ENCODE results near the gene ECE1.

The ECE1 gene
- long read RNA-seq, full-length matches to known transcripts = 23 of 38 reads
- long read RNA-seq, partial matches to known transcripts = 1 of 38 reads
- long read RNA-seq, other reads (novel, unspliced or antisense) = 14 of 38 reads

DNA sequence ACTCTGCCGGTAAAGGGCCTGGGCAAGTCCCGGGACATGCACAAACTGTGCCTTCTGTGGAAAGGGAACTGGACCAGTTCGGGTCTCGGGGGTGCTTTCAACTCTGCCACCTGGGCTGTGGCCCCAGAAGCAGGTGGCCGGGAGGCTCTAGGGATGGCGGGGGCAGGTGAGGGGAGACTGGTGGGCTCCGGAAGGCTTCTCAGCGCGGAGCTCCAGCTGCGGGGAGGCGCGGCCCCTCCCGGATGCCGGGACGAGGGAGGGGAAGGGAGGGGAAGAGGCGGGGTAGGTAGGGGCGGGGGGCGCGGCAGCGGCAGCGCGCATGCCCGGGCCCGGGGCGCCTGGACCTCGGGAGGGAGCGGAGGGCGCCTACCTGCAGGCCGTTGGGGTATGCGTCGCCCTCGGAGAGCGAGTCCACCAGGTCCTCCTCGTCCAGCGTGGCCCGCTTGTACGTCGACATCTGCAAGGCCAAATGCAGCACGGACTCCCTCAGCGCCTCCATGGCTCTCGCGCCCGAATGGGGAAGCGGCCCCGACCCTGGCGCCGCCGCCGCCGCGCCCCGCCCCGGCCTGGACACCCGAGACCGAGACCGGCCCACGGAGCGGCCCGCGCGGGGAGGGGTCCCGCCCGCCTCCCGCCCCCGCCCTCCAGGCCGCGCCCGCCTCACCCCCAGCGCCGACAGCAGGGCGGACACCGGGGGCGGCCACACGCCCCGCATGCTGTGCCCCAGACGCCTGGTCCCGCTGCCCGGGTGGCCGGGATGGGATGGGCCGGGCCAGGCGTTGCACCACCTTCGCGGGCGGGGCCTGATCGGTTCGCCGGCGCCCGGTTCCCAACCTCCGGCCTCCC is at the start of gene ECE1:
ECE1 (minus strand) TSS at position 764 of the 846 bp plus-strand sequence; CDS start at position 715, 49 bp downstream.
- H3K27me3 ChIP-seq (ENCODE audit: insufficient read depth, poor library complexity, severe bottlenecking) = peaks cover 43% of the 10 kb centered on the region
- peak in 1 of 2 experiments; percentile 28 for DNase-seq (ENCODE audit: low read depth in 1 of 2, low spot score in 1 of 2)
- TF ChIP-seq, protein P1, sequence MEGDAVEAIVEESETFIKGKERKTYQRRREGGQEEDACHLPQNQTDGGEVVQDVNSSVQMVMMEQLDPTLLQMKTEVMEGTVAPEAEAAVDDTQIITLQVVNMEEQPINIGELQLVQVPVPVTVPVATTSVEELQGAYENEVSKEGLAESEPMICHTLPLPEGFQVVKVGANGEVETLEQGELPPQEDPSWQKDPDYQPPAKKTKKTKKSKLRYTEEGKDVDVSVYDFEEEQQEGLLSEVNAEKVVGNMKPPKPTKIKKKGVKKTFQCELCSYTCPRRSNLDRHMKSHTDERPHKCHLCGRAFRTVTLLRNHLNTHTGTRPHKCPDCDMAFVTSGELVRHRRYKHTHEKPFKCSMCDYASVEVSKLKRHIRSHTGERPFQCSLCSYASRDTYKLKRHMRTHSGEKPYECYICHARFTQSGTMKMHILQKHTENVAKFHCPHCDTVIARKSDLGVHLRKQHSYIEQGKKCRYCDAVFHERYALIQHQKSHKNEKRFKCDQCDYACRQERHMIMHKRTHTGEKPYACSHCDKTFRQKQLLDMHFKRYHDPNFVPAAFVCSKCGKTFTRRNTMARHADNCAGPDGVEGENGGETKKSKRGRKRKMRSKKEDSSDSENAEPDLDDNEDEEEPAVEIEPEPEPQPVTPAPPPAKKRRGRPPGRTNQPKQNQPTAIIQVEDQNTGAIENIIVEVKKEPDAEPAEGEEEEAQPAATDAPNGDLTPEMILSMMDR (IDR thresholded peaks at IDR 0.05; ENCODE audit: insufficient read depth, low read length) = no peak
- peak; percentile 55; the same call in 1 of the 2 replicates for TF ChIP-seq SPI1 (IDR thresholded peaks at IDR 0.05; ENCODE audit: borderline replicate concordance, low read depth)
- peak within 1 kb of the TSS; percentile 11; the same call in 1 of the 2 replicates for H3K4me3 ChIP-seq (replicated peaks; ENCODE audit: insufficient read depth, low read length)
- no peak within 1 kb of the TSS for H3K27ac ChIP-seq (replicated peaks)

- TF ChIP-seq POLR2AphosphoS5 (IDR thresholded peaks at IDR 0.05; ENCODE audit: low read depth) = no peak
- TF ChIP-seq, protein P1 (IDR thresholded peaks at IDR 0.05; ENCODE audit: insufficient read depth, low read length) = no peak
- no peak for TF ChIP-seq SPI1 (IDR thresholded peaks at IDR 0.05; ENCODE audit: borderline replicate concordance, low read depth)
- TF ChIP-seq, protein P2, sequence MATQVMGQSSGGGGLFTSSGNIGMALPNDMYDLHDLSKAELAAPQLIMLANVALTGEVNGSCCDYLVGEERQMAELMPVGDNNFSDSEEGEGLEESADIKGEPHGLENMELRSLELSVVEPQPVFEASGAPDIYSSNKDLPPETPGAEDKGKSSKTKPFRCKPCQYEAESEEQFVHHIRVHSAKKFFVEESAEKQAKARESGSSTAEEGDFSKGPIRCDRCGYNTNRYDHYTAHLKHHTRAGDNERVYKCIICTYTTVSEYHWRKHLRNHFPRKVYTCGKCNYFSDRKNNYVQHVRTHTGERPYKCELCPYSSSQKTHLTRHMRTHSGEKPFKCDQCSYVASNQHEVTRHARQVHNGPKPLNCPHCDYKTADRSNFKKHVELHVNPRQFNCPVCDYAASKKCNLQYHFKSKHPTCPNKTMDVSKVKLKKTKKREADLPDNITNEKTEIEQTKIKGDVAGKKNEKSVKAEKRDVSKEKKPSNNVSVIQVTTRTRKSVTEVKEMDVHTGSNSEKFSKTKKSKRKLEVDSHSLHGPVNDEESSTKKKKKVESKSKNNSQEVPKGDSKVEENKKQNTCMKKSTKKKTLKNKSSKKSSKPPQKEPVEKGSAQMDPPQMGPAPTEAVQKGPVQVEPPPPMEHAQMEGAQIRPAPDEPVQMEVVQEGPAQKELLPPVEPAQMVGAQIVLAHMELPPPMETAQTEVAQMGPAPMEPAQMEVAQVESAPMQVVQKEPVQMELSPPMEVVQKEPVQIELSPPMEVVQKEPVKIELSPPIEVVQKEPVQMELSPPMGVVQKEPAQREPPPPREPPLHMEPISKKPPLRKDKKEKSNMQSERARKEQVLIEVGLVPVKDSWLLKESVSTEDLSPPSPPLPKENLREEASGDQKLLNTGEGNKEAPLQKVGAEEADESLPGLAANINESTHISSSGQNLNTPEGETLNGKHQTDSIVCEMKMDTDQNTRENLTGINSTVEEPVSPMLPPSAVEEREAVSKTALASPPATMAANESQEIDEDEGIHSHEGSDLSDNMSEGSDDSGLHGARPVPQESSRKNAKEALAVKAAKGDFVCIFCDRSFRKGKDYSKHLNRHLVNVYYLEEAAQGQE (IDR thresholded peaks at IDR 0.05; ENCODE audit: insufficient replicate concordance, low read depth) = no peak
- H3K27ac ChIP-seq (replicated peaks) = no peak overlapping the region
- H3K27me3 ChIP-seq (ENCODE audit: insufficient read depth, poor library complexity, severe bottlenecking) = no peaks in the 10 kb centered on the region
- H3K4me3 ChIP-seq (replicated peaks; ENCODE audit: insufficient read depth, low read length) = no peak overlapping the region
- DNase-seq (ENCODE audit: low read depth in 1 of 2, low spot score in 1 of 2) = no peak
These were observed 49.3 kb upstream of the ECE1 start for GRCh38 chr1:21339356-21340229.

DNA sequence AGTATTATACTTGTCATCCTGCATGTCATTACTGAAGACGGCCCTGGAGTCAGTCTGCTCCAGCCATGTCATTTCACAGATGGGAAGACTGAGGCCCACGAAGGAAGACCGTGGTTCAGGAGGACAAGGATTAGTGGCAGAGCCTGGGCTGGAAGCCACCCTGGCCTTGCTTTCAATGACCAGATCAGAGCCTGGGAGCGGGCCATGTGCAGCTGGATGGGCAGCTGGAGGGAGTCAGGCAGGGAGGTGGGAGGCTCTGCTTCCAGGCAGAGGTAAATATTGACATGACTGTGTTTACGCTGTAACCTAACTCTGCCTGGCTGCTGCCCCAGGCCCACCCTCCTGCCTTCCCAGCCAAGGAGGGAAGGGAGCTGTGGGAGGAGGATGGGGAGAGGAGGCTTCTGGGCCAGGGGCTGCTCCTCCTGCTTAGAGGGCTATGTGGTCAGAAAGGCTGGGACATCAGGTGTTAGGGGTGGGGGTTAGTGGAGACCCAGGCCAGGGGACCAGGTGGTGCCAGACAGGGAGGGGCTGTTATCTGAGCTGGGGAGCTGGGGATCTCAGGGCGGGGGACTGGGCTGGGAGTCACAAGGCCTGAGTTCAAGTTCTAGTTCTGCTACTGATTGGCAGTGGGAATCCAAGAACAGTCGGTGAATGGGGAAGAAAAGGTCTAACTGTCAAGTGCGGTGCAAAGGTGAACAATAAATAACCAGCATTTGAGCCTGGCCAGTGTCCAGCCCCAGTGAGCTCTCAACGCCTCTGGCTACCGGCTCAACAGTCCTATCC is 48.5 kb upstream of the ECE1 start:
- no peak overlapping the region for H3K27ac ChIP-seq (replicated peaks)
- no peak for TF ChIP-seq SPI1 (IDR thresholded peaks at IDR 0.05; ENCODE audit: borderline replicate concordance, low read depth)
- no peak for TF ChIP-seq POLR2AphosphoS5 (IDR thresholded peaks at IDR 0.05; ENCODE audit: low read depth)
- TF ChIP-seq, protein P2 (IDR thresholded peaks at IDR 0.05; ENCODE audit: insufficient replicate concordance, low read depth) = no peak
- no peak for TF ChIP-seq GABPA (IDR thresholded peaks at IDR 0.05; ENCODE audit: low read depth)
- TF ChIP-seq, protein P1 (IDR thresholded peaks at IDR 0.05; ENCODE audit: insufficient read depth, low read length) = no peak
- no peak overlapping the region for H3K4me3 ChIP-seq (replicated peaks; ENCODE audit: insufficient read depth, low read length)
- no peak for DNase-seq (ENCODE audit: low read depth in 1 of 2, low spot score in 1 of 2)
- no peaks in the 10 kb centered on the region for H3K27me3 ChIP-seq (ENCODE audit: insufficient read depth, poor library complexity, severe bottlenecking)

Measured in HL-60 (cell line).